Measurements from ENCODE around the gene TFB2M.
"Not testable (repeated sequence)": the region's sequence is repeated elsewhere in the genome, so short reads cannot be mapped to it uniquely, and the experiment has no call there.

The TFB2M gene

GRCh38 chr1:246566128-246566812 is at the start of gene TFB2M, which contains the start of gene CNST:
TSS of gene TFB2M (minus strand) at chr1:246566261. CDS start at chr1:246566138, 123 bp downstream.
TSS of gene CNST (plus strand) at chr1:246566456. CDS start at chr1:246591563, 25,107 bp downstream.
- peak; percentile 98 for DNase-seq (ENCODE audit: low spot score)

GRCh38 chr1:246613096-246613758 is 47.2 kb upstream of the TFB2M start:
- no peak for DNase-seq (ENCODE audit: low spot score)

DNA sequence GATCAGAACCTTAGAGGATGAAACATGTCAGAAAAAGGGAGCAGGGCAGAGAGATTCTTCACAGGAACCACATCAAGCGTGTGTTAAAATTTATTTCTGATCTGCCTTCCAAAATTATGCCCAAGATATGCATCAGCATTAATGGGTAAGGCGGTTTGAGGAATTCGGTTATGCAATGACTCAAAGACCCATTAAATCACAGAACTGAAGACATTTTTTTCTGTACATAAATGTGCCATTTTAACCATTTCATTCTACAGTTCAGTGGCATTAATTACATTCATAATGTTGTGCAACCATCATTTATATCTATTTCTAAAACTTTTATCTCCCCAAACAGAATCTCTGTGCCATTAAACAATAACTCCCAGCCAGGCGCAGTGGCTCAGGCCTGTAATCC is 43.6 kb upstream of the TFB2M start:
- DNase-seq (ENCODE audit: low spot score) = no peak

DNA sequence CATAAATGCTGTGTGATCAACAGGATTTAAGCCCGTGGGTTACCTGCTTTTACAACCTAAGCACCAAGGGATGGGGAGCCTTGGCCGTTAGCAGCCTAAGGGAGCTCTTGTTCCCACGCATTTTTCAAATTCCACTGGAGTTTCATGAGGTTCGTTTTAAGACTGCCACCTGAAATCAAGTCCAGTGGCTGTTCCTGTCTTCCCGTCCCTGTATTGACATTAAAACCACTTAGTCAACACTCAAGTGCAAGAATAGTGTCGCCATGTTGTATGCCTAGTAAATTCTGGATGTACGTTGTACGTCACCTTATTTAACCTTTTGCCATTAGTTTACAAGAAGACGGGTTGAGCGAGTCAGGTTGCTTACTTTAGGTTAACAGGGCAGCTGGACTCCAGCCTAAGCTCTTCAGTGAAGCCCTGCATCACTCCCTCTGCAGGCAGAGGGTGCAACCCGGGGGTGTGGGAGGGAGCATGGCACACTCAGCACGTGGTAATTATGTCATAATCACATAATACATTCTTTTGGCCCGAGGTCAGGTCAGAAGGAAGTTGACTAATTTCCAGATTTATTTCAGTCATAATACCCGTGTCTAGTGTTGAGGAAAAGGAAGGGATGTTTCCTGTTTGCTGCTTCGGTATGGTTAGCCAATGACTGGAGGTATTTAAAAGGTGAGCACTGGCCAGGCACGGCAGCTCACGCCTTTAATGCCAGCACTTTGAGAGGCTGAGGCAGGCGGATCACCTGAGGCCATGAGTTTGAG is 42.7 kb upstream of the TFB2M start:
- peak; percentile 59 for DNase-seq (ENCODE audit: low spot score)

DNA sequence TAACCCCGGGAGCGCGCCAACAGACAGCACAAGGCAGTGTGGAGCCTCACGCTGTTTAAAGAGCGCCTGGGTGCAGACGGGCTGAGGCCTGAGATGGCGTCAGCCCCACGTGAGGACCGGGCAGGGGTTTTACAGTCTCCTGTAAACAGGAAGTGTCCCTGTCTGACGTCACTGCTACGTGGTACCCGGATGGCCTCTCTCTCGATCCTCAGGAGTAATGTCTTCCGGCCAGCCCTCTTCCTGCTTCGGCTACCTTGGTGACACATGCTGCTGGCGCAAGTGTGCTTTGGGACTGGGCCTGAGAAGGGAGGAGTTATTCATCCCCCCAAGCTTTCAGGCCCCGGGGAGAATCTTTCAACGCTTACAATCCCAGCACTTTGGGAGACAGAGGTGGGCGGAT is 41.4 kb upstream of the TFB2M start:
- no peak for DNase-seq (ENCODE audit: low spot score)

GRCh38 chr1:246605231-246605630 is 39.2 kb upstream of the TFB2M start:
- not testable (repeated sequence) for DNase-seq (ENCODE audit: low spot score)

- peak; percentile 24 for DNase-seq (ENCODE audit: low spot score)
These were observed 36.1 kb upstream of the TFB2M start for GRCh38 chr1:246602194-246602593.

- DNase-seq (ENCODE audit: low spot score) = no peak
These were observed 34.5 kb upstream of the TFB2M start for GRCh38 chr1:246600579-246600978.

DNA sequence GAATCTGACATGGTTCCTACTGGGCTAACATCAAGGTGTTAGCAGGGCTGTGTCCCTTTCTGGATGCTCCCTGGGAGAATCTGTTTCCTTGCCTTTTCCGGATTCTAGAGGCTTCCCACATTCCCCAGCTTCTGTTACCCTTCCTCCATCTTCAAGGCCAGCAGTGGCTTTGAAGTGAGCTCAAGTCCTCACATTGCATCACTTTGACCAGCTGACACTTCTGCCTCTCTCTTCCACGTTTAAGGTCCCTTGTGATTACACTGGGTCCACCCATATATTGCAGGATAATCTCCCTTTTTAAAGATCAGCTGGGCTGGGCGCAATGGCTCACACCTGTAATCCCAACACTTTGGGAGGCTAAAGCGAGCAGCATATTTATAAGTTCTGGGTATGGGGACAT is 33.3 kb upstream of the TFB2M start:
- DNase-seq (ENCODE audit: low spot score) = no peak

GRCh38 chr1:246597971-246598370 is 31.9 kb upstream of the TFB2M start:
- no peak for DNase-seq (ENCODE audit: low spot score)

DNA sequence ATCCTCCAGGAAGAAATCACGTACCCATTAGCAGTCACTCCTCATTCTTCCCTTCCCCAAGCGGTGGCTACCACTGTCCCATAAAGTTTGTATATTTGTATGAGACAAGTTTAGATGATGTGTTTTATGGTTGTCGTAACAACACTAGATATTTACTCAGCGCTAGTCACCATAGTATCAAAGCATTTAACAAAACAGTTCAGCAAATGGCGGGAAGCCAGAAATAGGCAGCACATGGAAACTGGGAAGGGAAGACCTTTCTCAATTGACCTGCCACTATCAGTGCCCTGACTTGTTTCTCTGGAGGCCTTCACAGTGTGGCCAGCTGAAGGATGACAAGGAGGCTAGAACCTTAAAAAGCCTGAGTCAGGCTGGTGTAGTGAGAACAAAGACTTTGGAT is 31.3 kb upstream of the TFB2M start:
- no peak for DNase-seq (ENCODE audit: low spot score)

DNA sequence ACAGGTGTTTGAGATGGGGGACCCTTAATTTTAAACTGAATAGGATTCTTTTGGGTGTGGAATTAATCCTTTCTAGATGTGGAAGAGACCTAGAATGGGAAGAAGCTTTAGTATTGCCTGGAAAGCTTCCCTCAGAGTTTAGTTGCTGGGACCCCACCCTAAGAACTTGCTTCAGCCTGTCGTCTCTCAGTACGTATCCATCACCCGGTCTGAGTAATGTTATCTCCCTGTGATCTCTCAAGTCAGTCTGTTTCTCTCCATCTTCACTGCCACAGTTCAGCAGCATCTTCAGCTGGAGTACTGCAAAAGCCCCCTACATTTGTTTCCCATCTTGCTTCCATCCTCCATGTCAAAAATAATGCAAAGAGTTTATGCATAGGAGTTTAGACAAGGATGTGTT is 29.1 kb upstream of the TFB2M start:
- no peak for DNase-seq (ENCODE audit: low spot score)

- DNase-seq (ENCODE audit: low spot score) = no peak
These were observed 26.6 kb upstream of the TFB2M start for GRCh38 chr1:246592695-246593094.

DNA sequence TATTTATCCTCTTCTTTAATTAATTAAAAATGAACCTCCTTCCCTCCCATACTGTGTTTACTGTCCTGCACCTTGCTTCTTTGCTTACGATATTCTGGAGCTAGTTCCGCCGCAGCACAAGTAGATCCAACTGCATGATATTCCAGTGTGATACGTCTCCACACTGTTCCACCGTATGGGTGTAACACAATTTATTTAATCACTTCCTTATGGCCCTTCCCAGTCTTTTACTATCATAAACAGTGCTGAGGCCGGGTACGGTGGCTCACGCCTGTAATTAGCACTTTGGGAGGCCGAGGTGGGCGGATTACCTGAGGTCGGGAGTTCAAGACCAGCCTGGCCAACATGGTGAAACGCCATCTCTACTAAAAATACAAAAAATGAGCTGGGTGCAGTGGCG is 25.9 kb upstream of the TFB2M start:
- DNase-seq (ENCODE audit: low spot score) = no peak

- peak; percentile 46 for DNase-seq (ENCODE audit: low spot score)
These were observed 25.4 kb upstream of the TFB2M start for GRCh38 chr1:246591504-246591903.

- DNase-seq (ENCODE audit: low spot score) = no peak
These were observed 25.0 kb upstream of the TFB2M start for GRCh38 chr1:246591047-246591446.

DNA sequence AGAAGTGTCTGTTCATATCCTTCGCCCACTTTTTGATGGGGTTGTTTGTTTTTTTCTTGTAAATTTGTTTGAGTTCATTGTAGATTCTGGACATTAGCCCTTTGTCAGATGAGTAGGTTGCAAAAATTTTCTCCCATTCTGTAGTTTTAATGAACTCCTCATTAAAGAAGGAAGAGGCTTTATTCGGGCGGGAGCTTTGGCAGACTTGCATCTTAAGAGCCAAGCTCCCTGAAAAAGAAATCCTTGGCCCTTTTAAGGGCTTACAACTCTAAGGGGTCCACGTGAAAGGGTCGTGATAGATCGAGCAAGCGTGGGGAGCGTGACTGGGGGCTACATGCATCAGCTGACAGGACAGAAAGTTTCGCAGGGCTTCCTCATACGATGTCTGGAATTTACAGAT is 23.9 kb upstream of the TFB2M start:
- DNase-seq (ENCODE audit: low spot score) = not testable (repeated sequence)

DNA sequence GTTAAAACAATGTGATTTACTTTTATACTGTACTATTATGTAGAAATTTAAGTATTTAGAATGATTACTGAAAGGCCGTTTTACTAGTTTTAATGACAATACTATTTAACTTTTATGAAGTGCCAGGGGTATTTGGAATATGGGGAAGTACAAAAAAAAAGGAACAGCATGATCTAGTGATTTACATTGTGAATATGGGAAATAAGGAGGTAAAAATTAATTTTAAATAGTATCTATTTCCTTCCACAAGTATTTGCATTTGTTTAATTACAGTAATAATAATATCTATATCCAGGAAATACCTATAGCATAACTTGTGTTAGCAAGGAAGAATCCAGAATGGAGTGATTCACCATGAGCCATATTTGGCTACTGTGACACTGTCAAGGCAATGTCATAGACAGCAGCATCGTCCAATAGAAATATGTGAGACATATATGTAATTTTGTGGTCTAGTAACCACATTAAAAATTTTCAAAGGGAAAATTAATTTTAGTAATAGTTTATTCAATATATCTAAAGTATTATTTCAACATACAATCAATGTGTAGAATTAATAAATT is 22.2 kb upstream of the TFB2M start:
- no peak for DNase-seq (ENCODE audit: low spot score)

- no peak for DNase-seq (ENCODE audit: low spot score)
These were observed 21.5 kb upstream of the TFB2M start for GRCh38 chr1:246587606-246588005.

- DNase-seq (ENCODE audit: low spot score) = no peak
These were observed 21.0 kb upstream of the TFB2M start for GRCh38 chr1:246587032-246587431.

GRCh38 chr1:246583448-246584185 is 17.6 kb upstream of the TFB2M start:
- DNase-seq (ENCODE audit: low spot score) = no peak

- no peak for DNase-seq (ENCODE audit: low spot score)
These were observed 17.0 kb upstream of the TFB2M start for GRCh38 chr1:246583056-246583440.

Data from activated CD4-positive, alpha-beta T cell treated with anti-CD3 and anti-CD28 coated beads, Interleukin-2, Interleukin-4, amounts not matched to agents 100 ng/mL and 50 ng/mL, durations not matched to agents 16 hours and 8 hours (primary cell).